GM18526 (cell line): ENCODE data around the gene ATP1B1.

Experiments
- POLR2A ChIP-seq: IDR thresholded peaks from 3 replicates; pipeline ENCODE4 v1.6.1; 2011; ENCODE audit not compliant: insufficient read length; ENCODE audit errors: extremely low read depth

Gene ATP1B1

GRCh38 chr1:169121146-169121923 is 14.8 kb downstream of the ATP1B1 start:
- TF ChIP-seq POLR2A: no peak

GRCh38 chr1:169122976-169123375 is 16.5 kb downstream of the ATP1B1 start:
- TF ChIP-seq POLR2A: no peak

- TF ChIP-seq POLR2A: no peak
These were observed 18.0 kb downstream of the ATP1B1 start for GRCh38 chr1:169124459-169124858.

GRCh38 chr1:169126335-169126734 is 19.8 kb downstream of the ATP1B1 start:
- TF ChIP-seq POLR2A: no peak

GRCh38 chr1:169127305-169127704 is 20.8 kb downstream of the ATP1B1 start:
- TF ChIP-seq POLR2A: no peak

GRCh38 chr1:169128562-169128961 is 22.1 kb downstream of the ATP1B1 start:
- no peak for TF ChIP-seq POLR2A

GRCh38 chr1:169129109-169129784 is 22.8 kb downstream of the ATP1B1 start:
- no peak for TF ChIP-seq POLR2A

GRCh38 chr1:169130683-169131082 is 24.2 kb downstream of the ATP1B1 start:
- no peak for TF ChIP-seq POLR2A

- no peak for TF ChIP-seq POLR2A
These were observed 26.2 kb downstream of the ATP1B1 start for GRCh38 chr1:169132512-169133227.

GRCh38 chr1:169133228-169133576 is 26.7 kb downstream of the ATP1B1 start:
- TF ChIP-seq POLR2A: no peak

GRCh38 chr1:169133801-169134502 is 27.5 kb downstream of the ATP1B1 start:
- no peak for TF ChIP-seq POLR2A

GRCh38 chr1:169137357-169137756 is 30.9 kb downstream of the ATP1B1 start:
- no peak for TF ChIP-seq POLR2A

GRCh38 chr1:169138866-169139670 is 32.6 kb downstream of the ATP1B1 start:
- TF ChIP-seq POLR2A: no peak

GRCh38 chr1:169141356-169141755 is 34.9 kb downstream of the ATP1B1 start:
- no peak for TF ChIP-seq POLR2A

GRCh38 chr1:169142129-169142528 is 35.6 kb downstream of the ATP1B1 start:
- TF ChIP-seq POLR2A: no peak
